ENCODE measurements around the gene GASK1B.

The GASK1B gene

GRCh38 chr4:158139086-158139485, 33.7 kb downstream of the GASK1B start:
- no peak for DNase-seq

- DNase-seq = no peak
These were observed 38.6 kb downstream of the GASK1B start for GRCh38 chr4:158134222-158134621.

GRCh38 chr4:158133551-158133950, 39.3 kb downstream of the GASK1B start:
- DNase-seq = no peak

GRCh38 chr4:158131027-158131426, 41.8 kb downstream of the GASK1B start:
- DNase-seq = no peak

- no peak for DNase-seq
These were observed 42.6 kb downstream of the GASK1B start for GRCh38 chr4:158130204-158130603.

- DNase-seq = no peak
These were observed 43.1 kb downstream of the GASK1B start for GRCh38 chr4:158129694-158130093.

GRCh38 chr4:158128540-158128939, 44.3 kb downstream of the GASK1B start:
- DNase-seq = no peak

GRCh38 chr4:158125310-158125709, 47.5 kb downstream of the GASK1B start:
- no peak for DNase-seq

All from C1 segment of cervical spinal cord (tissue), 14 donors.